CD4-positive, alpha-beta T cell (primary cell): ENCODE measurements around the gene ZNF865. TPM values are rescaled to one million over a fixed set of nuclear protein-coding genes. Genes with fewer than 3 reads are reported as not detected.

Experiments
- ATAC-seq: fragments of 200-7000 bp; cut with Tn5 transposase; one replicate; pipeline ENCODE4 v1.10.0; 2022; ENCODE audit warnings: mild to moderate bottlenecking; ENCODE audit not compliant: poor library complexity
- CTCF ChIA-PET: fragments of 350-600 bp; sonication (Branson Sonifier 250); formaldehyde crosslinking; loops from one replicate; lab custom pipeline; 2021; ENCODE audit warnings: antibody characterized with exemption, inconsistent platforms; lab: Charles Lee
- POLR2A ChIA-PET: fragments of 350-600 bp; sonication (Branson Sonifier 250); formaldehyde crosslinking; loops from one replicate; lab custom pipeline; 2021; ENCODE audit warnings: antibody characterized with exemption, inconsistent platforms; lab: Charles Lee
- DNase-seq, 14 experiments: peaks; one replicate each; pipeline ENCODE4 v3.0.0-alpha.2; 2013 to 2020; ENCODE audit warnings: mixed read lengths in 2 of 14
- H3K27ac ChIP-seq, 2 donors: one replicate each; pipeline versions ENCODE4 v1.5.1 to v1.7.0; 2013; ENCODE audit warnings: low read length in 2 of 2, low read depth in 1 of 2, mild to moderate bottlenecking in 1 of 2
- H3K27me3 ChIP-seq, 2 experiments: 1 replicate in 1 of 2; 2 replicates in 1 of 2; pipeline versions ENCODE4 v1.6.1 to v1.7.0; 2013; ENCODE audit warnings: low read length in 2 of 2, control low read depth in 1 of 2, mild to moderate bottlenecking in 1 of 2, moderate library complexity in 1 of 2; ENCODE audit not compliant: insufficient read depth in 2 of 2, control insufficient read depth in 1 of 2
- H3K36me3 ChIP-seq: one replicate; pipeline ENCODE4 v1.6.1; 2013; ENCODE audit warnings: low read length, control low read depth; ENCODE audit not compliant: insufficient read depth
- H3K4me1 ChIP-seq: one replicate; pipeline ENCODE4 v1.6.1; 2013; ENCODE audit warnings: low read length, control low read depth; ENCODE audit not compliant: insufficient read depth
- H3K4me3 ChIP-seq: one replicate; pipeline ENCODE4 v1.5.1; 2013; ENCODE audit warnings: mild to moderate bottlenecking, low read length, moderate library complexity
- H3K9me3 ChIP-seq, 2 experiments: 1 replicate in 1 of 2; 2 replicates in 1 of 2; pipeline versions ENCODE4 v1.6.1 to v1.7.0; 2013; ENCODE audit warnings: low read length in 2 of 2, mild to moderate bottlenecking in 2 of 2, control low read depth in 1 of 2, moderate library complexity in 1 of 2; ENCODE audit not compliant: control insufficient read depth in 1 of 2, insufficient read depth in 1 of 2
- H3K27ac Mint-ChIP-seq: one replicate; pipeline ENCODE4 v1.8.0; 2020; ENCODE audit warnings: mixed read lengths
- H3K27me3 Mint-ChIP-seq: one replicate; pipeline ENCODE4 v1.8.0; 2021; ENCODE audit warnings: mixed read lengths
- H3K36me3 Mint-ChIP-seq: one replicate; pipeline ENCODE4 v1.8.0; 2021; ENCODE audit warnings: low read depth, mixed read lengths
- H3K4me1 Mint-ChIP-seq: one replicate; pipeline ENCODE4 v1.8.0; 2021; ENCODE audit warnings: low read depth, mixed read lengths
- H3K4me3 Mint-ChIP-seq: one replicate; pipeline ENCODE4 v1.8.0; 2020; ENCODE audit warnings: mild to moderate bottlenecking, mixed read lengths
- H3K9me3 Mint-ChIP-seq: one replicate; pipeline ENCODE4 v1.8.0; 2020; ENCODE audit warnings: mixed read lengths
- CTCF ChIP-seq: fragments of 200-600 bp; IDR thresholded peaks from one replicate; pipeline ENCODE4 v1.8.0; 2022; ENCODE audit warnings: antibody characterized with exemption, mild to moderate bottlenecking
- intact Hi-C, 2 experiments: fragments of 100-400 bp; cut with DNase I in 1 of 2; cut with micrococcal nuclease in 1 of 2; formaldehyde crosslinking; loops; one replicate each; pipeline versions ENCODE4 v1.15.1 to v1.9.0; 2023 to 2025; cut with DNase I, micrococcal nuclease
- total RNA-seq, 174 experiments: library from RNA in 2 of 174; stranded (reverse) in 2 of 174; gene quantifications; one replicate each; pipeline ENCODE4 v1.2.3 and lab custom pipeline; 2021 to 2026

The ZNF865 gene
- total RNA-seq, 2 experiments from 2014 or later: 12.0 to 12.9 TPM

GRCh38 chr19:55613396-55613795, 7.9 kb downstream of the ZNF865 start:
- Mint-ChIP-seq H3K4me3 (no peak overlapping the region), H3K9me3 (no peaks in the 10 kb centered on the region), H3K36me3 (peaks cover 59% of the 10 kb centered on the region), H3K4me1 (peaks cover 35% of the 10 kb centered on the region), H3K27me3 (no peaks in the 10 kb centered on the region), H3K27ac (no peak overlapping the region)
- H3K27ac ChIP-seq: no peak overlapping the region
- intact Hi-C loops: no loop called here
- POLR2A ChIA-PET: no interaction called here
- TF ChIP-seq CTCF: no peak
- H3K36me3 ChIP-seq: peaks cover 37% of the 10 kb centered on the region
- H3K4me1 ChIP-seq: peaks cover 15% of the 10 kb centered on the region
- CTCF ChIA-PET: no interaction called here
- H3K27me3 ChIP-seq: no peaks in the 10 kb centered on the region
- DNase-seq (no peak), ATAC-seq (no peak)
- no peaks in the 10 kb centered on the region for H3K9me3 ChIP-seq
- H3K4me3 ChIP-seq: no peak overlapping the region

GRCh38 chr19:55613930-55614710, 8.7 kb downstream of the ZNF865 start:
- H3K4me3 ChIP-seq: no peak overlapping the region
- peaks cover 53% of the 10 kb centered on the region for H3K36me3 Mint-ChIP-seq

More at GRCh38 chr19:55613930-55614710, 8.7 kb downstream of the ZNF865 start:
- Mint-ChIP-seq H3K9me3 (no peaks in the 10 kb centered on the region), H3K27ac (no peak overlapping the region), H3K4me1 (peaks cover 31% of the 10 kb centered on the region), H3K4me3 (no peak overlapping the region), H3K27me3 (no peaks in the 10 kb centered on the region)
- TF ChIP-seq CTCF: no peak
- Histone ChIP-seq H3K36me3 (peaks cover 36% of the 10 kb centered on the region), H3K27ac (no peak overlapping the region), H3K4me1 (peaks cover 13% of the 10 kb centered on the region), H3K9me3 (no peaks in the 10 kb centered on the region), H3K27me3 (no peaks in the 10 kb centered on the region)
- ChIA-PET CTCF (interaction anchor here (0.5 kb wide), 1 partner anchor 39 kb away, joined by 4 read pairs; no protein-coding TSS in a partner anchor), POLR2A (no interaction called here)
- intact Hi-C loops: no loop called here
- DNase-seq (no peak), ATAC-seq (no peak)
